Ascending aorta (tissue), 2 donors: Measurements from ENCODE around the gene COA3. TPM values are rescaled to one million over a fixed set of nuclear protein-coding genes. Genes with fewer than 3 reads are reported as not detected.

Source experiments
- DNase-seq, 2 donors: peaks; one replicate each; pipeline ENCODE4 v3.0.0-alpha.2; 2019; ENCODE audit warnings: low spot score in 2 of 2
- H3K27ac ChIP-seq, 2 donors: fragments of 200-600 bp; sonication (generic); one replicate each; pipeline ENCODE4 v1.5.1; 2016 to 2017; ENCODE audit warnings: mild to moderate bottlenecking in 1 of 2
- H3K27me3 ChIP-seq: fragments of 200-600 bp; sonication (generic); one replicate; pipeline ENCODE4 v1.5.1; 2017
- H3K36me3 ChIP-seq, 2 donors: fragments of 200-600 bp; sonication (generic); one replicate each; pipeline ENCODE4 v1.5.1; 2016
- H3K4me1 ChIP-seq, 2 donors: fragments of 200-600 bp; sonication (generic); one replicate each; pipeline ENCODE4 v1.5.1; 2016 to 2017; ENCODE audit warnings: mild to moderate bottlenecking in 1 of 2
- H3K4me3 ChIP-seq, 2 donors: fragments of 200-600 bp; sonication (generic); one replicate each; pipeline ENCODE4 v1.5.1; 2016 to 2017; ENCODE audit warnings: mild to moderate bottlenecking in 1 of 2
- H3K9me3 ChIP-seq, 2 donors: fragments of 200-600 bp; sonication (generic); one replicate each; pipeline ENCODE4 v1.5.1; 2016
- intact Hi-C: fragments of 100-400 bp; cut with DNase I; formaldehyde crosslinking; loops from one replicate; pipeline ENCODE4 v1.15.1; 2023
- total RNA-seq: library from RNA; depleted of rRNA; stranded (reverse); fragments of >200 nt; gene quantifications from one replicate; pipeline ENCODE4 v1.1.0, GENCODE V29; 2016
- TF ChIP-seq, protein P1 (sequence below), 3 experiments: fragments of 200-600 bp in 2 of 3; fragments of 450-650 bp in 1 of 3; sonication (generic) in 2 of 3; IDR thresholded peaks; one replicate each; pipeline ENCODE4 v1.5.1; 2016 to 2019; ENCODE audit warnings: antibody characterized with exemption in 3 of 3, mild to moderate bottlenecking in 1 of 3, moderate library complexity in 1 of 3

Gene COA3
- total RNA-seq, 1 donor from 2014 or later, result 9.8 TPM

DNA sequence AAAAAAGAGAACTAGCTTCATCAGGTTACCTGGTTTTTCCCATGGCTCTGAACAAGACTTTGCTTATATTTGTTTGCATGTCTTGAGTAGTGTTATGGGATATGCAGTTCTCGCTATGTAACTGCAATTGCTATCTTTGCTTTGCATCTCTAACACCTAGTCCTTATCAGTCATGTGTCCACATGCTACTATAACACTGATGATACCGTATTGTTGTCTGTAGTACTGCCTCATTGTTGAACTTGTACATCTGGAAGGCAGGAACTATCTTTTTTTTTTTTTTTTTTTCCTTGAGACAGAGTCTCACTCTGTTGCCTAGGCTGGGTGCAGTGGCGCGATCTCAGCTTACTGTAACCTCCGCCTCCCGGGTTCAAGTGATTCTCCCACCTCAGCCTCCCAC, 37.2 kb upstream of the COA3 start:
- Histone ChIP-seq H3K4me1 (peaks cover 6 to 12% of the 10 kb centered on the region in 2 donors), H3K36me3 (peaks cover 52 to 55% of the 10 kb centered on the region in 2 donors), H3K4me3 (no peak overlapping the region), H3K27me3 (no peaks in the 10 kb centered on the region), H3K9me3 (no peaks in the 10 kb centered on the region), H3K27ac (no peak overlapping the region)
- no peak for DNase-seq
- intact Hi-C loops, result no loop called here
- TF ChIP-seq, protein P1, sequence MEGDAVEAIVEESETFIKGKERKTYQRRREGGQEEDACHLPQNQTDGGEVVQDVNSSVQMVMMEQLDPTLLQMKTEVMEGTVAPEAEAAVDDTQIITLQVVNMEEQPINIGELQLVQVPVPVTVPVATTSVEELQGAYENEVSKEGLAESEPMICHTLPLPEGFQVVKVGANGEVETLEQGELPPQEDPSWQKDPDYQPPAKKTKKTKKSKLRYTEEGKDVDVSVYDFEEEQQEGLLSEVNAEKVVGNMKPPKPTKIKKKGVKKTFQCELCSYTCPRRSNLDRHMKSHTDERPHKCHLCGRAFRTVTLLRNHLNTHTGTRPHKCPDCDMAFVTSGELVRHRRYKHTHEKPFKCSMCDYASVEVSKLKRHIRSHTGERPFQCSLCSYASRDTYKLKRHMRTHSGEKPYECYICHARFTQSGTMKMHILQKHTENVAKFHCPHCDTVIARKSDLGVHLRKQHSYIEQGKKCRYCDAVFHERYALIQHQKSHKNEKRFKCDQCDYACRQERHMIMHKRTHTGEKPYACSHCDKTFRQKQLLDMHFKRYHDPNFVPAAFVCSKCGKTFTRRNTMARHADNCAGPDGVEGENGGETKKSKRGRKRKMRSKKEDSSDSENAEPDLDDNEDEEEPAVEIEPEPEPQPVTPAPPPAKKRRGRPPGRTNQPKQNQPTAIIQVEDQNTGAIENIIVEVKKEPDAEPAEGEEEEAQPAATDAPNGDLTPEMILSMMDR (IDR thresholded peaks at IDR 0.05), result no peak

DNA sequence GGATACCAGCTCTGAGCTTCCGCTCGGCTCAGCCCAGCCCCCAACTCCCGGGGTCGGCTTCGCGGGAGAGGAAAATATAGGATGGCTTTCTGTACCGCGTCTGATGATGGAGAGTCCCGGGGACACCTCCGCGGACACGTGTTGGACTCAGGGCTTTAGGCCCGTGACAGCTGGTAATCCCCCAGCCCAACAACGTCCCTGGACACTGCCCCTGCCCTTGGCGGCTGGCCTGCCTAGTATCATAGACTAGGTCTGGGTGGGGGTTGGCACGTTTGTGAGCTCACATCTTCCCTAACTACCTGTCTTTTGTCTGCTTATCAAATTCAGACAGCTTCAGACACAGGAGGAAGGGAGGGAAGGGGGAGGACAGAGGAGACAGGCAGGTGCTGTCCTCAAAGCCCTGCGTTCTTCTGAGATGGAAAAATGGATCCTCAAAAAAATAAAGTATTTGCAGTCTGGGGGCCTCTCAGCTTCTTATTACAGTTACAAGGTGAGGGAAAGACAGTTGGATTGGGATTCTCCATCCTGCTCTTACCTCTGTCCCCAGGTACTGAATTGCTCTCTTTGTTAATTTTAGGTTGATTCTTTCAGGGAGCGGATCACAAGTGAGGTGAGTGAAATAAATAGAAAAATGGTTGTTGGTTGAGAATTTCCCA, 35.4 kb upstream of the COA3 start:
- Histone ChIP-seq H3K27me3 (no peaks in the 10 kb centered on the region), H3K36me3 (peaks cover 34 to 37% of the 10 kb centered on the region in 2 donors), H3K27ac (peak overlapping the region; percentile 88 to 89), H3K4me3 (peak overlapping the region; percentile 76 to 88), H3K9me3 (no peaks in the 10 kb centered on the region), H3K4me1 (peaks cover 6 to 12% of the 10 kb centered on the region in 2 donors)
- TF ChIP-seq, protein P1 (IDR thresholded peaks at IDR 0.05), result no peak
- intact Hi-C loops, result no loop called here
- no peak for DNase-seq

DNA sequence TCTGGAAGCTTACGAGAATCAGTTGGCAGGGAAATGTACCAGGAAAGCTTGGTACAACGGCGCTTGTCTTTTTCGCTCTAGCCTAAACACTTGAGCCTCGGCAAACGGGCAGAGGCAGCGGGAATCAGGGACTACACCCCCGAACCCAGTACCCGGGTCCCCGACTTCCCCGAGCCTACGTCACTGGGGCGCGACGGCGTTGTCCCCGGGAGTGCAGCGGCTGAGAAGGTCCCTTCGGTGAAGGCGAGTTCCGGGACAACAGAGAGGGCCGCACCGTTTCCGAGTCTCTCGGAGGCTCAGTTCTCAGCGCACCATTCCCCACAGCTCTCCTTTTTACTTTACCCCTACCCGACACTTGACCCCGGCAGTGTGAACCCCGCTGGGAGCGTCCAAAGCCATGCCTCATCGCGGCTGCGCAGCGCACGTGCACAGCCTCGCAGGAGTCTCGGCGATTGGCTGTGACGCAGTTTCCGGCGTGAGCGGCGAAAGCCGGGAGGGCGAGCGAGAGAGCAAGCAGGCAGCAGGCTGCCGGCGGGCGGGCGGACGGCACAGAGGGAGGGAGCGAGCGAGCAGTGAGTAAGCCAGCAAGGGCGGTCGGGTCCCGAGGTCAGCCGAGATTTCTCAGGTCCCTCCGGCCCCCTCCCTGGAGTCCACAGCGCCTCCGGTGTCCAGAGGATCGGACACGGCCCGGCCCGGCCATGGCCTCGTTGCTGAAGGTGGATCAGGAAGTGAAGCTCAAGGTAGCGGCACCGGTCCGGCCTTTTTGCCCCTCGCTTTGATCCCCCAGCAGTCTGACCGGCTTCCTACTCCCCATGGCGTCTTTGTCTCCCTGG, 34.6 kb upstream of the COA3 start, which contains the start of gene PSME3:
Gene PSME3 (plus strand): TSS at position 464 of the 833 bp plus-strand sequence. CDS start 235 bp downstream, at position 699.
- Histone ChIP-seq H3K36me3 (peaks cover 26 to 29% of the 10 kb centered on the region in 2 donors), H3K27me3 (no peaks in the 10 kb centered on the region), H3K4me3 (peak within 1 kb of the TSS; percentile 76 to 88), H3K27ac (peak within 1 kb of the TSS; percentile 88 to 89), H3K4me1 (peaks cover 6 to 12% of the 10 kb centered on the region in 2 donors), H3K9me3 (no peaks in the 10 kb centered on the region)
- TF ChIP-seq, protein P1 (IDR thresholded peaks at IDR 0.05), result no peak
- peak; percentile 49 to 96 for DNase-seq
- intact Hi-C loops, result no loop called here

DNA sequence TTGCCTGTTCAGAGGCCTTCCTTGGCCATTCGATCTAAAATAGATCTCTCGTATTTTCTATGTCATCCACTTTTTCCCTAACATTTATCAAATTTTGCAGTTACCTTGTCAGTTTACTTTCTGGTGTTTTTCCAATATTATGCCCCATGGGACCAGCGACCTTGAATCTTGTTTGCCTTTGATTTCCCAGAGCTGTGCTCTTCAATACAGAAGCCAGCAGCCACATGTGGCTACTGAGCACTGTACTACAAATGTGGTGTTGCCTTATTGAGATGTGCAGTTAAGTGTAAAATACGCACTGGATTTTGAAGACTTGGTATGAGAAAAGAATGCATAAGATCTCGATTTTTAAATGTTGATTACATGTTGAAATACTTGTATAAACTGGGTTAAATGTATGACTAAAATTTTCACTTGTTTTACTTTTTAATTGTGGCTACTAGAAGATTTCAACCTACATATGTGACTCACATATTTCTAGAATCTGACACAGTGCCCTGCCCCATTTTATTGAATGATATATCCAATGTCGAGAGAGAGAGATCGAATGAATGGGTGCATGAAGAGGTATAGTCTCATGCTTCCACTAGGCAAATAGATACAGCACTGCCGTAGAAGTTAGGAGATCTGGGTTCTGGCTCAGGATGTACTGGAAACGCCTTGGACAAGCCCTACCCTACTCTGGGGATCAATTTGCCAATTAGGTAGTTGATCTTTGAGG, 33.9 kb upstream of the COA3 start:
- Histone ChIP-seq H3K9me3 (no peaks in the 10 kb centered on the region), H3K4me1 (peaks cover 6 to 12% of the 10 kb centered on the region in 2 donors), H3K27me3 (no peaks in the 10 kb centered on the region), H3K36me3 (peaks cover 20 to 21% of the 10 kb centered on the region in 2 donors), H3K27ac (peak overlapping the region; percentile 88 to 89), H3K4me3 (peak overlapping the region; percentile 76 to 88)
- TF ChIP-seq, protein P1 (IDR thresholded peaks at IDR 0.05), result no peak
- DNase-seq, result peak in 1 of 2 donors; percentile 8
- intact Hi-C loops, result no loop called here

DNA sequence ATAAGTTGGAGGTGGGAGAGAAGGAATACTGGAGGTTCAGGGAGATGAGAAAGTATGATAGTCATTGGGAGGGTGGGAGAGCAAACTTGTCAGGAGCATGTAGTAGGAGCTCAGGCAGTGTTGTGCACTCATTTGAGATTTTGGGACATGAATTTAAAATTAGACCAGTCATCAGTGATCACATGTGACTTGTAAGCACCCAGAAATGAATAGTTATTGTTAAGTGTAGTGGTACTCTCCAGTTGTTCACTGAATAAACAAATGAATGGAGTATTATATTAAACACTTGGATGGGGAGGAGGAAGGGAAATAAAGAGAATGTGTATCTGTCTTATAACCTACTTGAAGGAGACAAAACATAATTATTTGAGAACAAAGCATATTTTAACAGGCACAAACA, 32.5 kb upstream of the COA3 start:
- intact Hi-C loops, result no loop called here
- Histone ChIP-seq H3K4me1 (peaks cover 6 to 12% of the 10 kb centered on the region in 2 donors), H3K4me3 (no peak overlapping the region), H3K9me3 (no peaks in the 10 kb centered on the region), H3K36me3 (peaks cover 6 to 10% of the 10 kb centered on the region in 2 donors), H3K27ac (no peak overlapping the region), H3K27me3 (no peaks in the 10 kb centered on the region)
- TF ChIP-seq, protein P1 (IDR thresholded peaks at IDR 0.05), result no peak
- DNase-seq, result no peak
